22Rv1 (cell line): Measurements from ENCODE around the gene RNF166.

Experiments used
- CTCF ChIP-seq: fragments of 450-650 bp; IDR thresholded peaks from 2 replicates; pipeline ENCODE4 v1.5.1; 2017; ENCODE audit warnings: mild to moderate bottlenecking
- ZFX ChIP-seq: fragments of 450-650 bp; IDR thresholded peaks from 2 replicates; pipeline ENCODE4 v1.6.1; 2017; ENCODE audit warnings: antibody characterized with exemption, borderline replicate concordance

DNA sequence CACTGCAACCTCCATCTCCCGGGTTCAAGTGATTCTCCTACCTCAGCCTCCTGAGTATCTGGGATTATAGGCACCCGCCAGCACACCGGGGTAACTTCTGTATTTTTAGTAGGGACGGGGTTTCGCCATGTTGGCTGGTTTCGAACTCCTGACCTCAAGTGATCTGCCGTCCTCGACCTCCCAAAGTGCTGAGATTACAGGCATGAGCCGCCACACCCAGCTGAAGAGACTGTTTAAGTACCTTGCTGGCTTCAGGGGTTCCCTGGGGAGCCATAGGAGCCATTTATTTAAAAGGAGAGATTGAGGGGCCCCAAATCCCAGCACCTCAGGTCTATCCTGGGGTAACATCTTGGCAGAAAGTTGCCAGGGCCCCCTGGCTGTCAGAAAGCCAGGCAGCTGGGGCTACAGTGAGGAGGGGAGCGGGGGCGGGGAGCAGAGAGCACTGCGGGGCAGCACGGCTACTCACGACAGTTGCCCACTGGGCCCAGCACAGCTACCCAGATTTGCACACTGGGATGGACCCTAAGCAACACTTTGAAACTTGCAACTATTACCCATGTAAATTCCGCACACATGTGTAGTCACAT is 21.5 kb downstream of the RNF166 start:
- TF ChIP-seq CTCF = no peak
- TF ChIP-seq ZFX = no peak
